Stimulated activated CD8-positive, alpha-beta memory T cell treated with anti-CD3 and anti-CD28 coated beads, Interleukin-15, amount 100 ng/mL, for 4 hours (primary cell): ENCODE measurements around the gene PARVB.

Source experiments
- DNase-seq, 2 donors: peaks; one replicate each; pipeline ENCODE4 v3.0.0-alpha.2; 2020; ENCODE audit warnings: low read depth in 2 of 2

The PARVB gene

DNA sequence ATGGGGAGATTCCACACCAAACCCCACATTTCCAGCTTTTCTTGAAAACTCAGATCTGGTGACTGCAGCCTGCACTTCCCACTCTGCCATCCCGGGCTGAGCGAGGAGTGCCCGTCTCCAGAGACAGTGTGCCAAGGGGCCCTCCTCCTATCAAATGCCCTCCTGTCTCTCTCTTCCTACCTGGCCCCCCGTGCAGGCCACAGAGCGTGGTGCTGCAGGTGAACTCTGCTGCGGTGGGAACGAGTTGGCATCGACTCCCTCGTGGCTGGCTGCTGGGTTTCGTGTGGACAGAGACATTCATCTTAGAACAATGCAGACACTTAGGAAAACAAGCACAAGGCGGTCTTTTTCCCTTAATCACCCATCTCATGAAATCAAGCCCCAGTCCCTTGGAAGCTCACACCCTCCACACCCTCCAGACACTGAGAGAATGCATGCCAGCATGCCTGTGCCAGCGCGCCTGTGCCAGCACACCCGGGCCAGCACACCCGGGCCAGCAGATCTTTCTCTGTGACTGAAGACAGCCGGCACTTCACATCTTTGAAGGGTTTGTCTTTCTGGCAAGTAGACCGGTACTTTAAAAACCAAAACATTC is 65.0 kb downstream of the PARVB start:
- no peak for DNase-seq

DNA sequence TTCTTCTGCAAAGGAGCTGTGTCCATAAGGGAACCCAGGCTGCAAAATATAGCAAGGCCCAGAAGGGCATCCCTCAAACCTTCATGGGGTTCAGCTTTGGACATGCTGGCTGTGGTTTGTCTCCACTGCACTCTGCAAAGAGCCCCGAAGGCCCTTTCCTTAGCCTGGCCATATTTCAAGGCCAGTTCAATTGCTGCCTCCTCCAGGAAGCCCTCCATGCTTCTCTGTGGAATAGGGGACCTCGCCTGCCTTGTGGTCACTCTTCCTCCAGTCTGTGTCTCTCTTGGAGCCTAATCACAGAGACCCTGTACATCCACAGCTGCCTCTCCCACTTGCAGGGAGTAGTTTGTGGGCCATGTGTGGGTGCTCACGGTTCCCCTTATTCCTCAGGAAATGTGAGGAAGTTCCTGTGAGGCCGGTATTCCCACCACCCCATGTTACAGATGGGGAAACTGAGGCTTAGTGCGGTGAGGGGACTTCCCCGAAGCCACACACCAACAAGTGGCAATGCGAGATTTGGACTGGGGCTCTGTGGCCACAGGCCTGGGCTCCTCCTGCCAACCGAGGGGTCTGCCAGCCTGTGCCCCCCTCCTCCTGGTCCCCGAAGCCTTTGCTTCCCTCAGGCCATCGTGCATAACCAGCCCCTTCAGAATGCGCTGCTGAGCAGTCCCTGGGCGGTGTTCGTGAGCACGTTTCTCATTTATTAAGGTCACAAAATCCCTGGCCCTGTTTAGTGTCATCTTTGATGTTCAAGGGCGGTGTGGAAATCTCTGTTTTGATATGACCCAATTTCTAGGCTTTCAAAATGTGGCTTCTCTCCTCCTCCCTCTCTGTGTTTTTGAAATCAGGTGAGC is 65.8 kb downstream of the PARVB start:
- no peak for DNase-seq

DNA sequence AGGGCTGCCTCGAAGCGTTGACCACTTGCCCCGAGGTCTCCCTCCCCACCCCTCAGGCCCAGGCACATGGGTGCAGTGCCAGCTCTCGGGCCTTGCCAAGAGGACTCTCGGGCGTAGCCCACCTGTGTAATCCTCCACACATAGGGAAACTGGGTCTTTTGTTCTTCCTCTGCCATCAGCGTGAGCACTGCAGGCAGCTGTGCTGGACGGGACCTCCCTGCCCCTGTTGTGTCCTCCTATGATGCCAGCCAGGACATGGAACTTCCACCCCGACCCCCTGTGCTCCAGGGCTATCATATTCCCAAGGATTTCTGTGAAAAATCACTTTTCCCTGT is 66.4 kb downstream of the PARVB start:
- DNase-seq = no peak

DNA sequence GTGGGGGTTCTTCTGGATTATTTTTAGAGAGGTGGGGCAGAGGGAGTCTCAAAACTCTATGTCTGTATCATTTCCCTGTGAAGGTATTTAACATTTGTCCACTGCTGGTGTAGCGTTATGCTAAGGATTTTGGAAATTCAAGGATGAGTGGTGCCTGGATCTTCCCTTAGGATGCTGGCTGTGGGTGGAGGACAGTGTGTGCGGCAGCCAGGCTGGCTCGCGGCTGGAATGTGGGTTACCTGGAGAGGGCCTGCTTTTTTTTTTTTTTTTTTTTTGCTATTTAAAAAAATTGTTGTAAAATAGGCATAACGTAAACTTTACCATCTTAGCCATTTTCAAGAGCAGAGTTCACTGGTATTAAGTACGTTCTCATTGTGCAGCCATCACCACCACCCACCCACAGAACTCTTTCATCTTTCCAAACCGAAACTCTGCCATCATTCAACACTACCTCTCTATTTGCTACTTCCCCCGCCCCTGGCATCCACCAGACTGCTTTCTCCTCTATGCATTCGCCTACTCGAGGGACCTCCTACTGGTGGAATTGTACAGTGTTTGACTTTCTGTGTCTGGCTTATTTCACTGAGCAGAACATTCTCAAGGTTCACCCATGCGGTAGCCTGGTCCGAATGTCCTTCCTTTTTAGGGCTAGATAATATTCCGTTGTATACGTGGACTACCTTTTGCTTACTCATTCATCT is 67.1 kb downstream of the PARVB start:
- peak in 1 of 2 donors; percentile 15 for DNase-seq

DNA sequence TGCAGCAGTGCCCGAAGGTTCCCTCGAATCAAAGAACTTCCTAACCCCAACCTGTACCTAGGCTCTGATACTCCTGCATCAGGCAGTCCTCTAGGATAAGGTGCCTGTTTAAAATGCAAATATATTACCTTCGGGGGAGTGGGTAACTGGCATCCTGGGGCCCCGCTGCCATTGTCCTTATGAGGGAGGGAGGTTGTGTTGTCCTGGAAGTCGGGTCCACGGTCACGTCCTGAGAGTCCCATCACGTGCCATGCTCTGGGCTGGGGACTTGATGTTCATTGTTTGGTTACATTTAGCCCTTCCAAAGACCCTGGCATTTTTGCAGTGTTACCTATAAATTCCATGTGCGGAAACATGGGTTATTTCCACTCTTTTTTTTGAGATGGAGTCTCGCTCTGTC is 67.6 kb downstream of the PARVB start:
- no peak for DNase-seq

DNA sequence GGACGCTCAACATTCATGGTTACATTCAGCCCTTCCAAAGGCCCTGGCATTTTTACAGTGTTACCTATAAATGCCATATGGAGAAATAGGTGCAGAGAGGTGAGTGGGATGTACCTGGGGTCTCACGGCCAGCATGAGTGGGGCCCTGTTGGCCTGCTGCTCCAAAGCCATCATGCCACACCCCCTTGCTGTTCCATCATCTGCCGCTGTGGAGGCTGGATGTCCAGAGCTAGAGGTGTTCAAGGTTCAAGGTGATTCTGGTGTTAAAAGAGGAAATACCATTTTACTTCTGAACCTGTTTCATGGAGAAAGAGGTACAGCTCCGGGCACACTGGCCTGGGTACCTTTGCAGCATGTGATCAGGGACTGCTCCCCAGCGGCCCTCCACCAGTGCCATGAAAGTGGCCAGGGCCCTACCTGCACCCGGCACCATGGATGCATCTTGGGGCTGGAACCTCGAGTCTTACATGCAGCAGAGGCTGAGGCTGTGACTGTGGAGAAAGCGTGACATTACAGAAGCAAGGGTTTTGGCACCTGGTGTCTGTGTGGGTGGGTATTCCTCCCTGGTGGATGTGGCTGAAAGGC is 68.6 kb downstream of the PARVB start:
- DNase-seq = no peak

DNA sequence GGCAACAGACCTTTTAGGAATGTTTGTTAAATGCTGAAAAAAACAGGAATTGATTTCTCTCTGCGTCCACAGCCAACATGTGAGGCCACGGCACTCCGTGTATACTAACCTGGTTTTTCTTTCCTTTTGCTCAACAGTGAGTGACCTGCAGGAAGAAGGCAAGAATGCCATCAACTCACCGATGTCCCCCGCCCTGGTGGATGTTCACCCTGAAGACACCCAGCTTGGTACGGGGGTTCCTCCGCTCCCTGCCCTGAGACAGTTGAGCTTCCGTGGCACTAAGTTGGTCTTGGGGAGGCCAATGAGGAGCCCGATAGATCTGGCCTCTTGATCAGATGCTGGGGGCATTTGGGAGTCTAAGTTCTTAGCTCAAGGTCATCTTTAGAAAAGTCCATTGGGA is 69.7 kb downstream of the PARVB start:
- no peak for DNase-seq

DNA sequence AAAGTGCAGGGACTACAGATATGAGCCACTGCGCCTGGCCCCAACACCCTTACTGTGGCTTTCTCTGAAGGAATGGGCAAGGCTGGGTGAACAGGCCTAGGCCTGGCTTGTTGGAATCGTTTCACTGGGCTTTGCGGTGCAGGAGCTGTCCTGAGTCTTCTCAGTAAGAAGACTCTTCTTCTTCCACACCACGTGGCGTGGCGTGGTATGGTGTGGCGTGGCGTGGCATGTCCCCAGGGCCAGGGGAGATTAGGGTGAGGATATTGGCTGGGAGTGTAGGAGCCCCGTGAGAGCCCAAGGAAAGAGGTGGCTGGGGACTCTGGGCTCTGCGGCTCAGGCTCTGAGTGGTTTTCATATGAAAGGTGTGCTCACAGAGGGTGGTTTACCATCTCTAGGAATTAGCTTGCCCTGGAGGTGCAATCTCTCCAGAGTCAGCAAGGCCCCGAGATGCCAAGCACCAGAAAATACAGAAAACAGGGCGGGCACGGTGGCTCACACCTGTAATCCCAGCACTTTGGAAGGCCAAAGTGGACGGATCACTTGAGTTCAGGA is 70.7 kb downstream of the PARVB start:
- no peak for DNase-seq

DNA sequence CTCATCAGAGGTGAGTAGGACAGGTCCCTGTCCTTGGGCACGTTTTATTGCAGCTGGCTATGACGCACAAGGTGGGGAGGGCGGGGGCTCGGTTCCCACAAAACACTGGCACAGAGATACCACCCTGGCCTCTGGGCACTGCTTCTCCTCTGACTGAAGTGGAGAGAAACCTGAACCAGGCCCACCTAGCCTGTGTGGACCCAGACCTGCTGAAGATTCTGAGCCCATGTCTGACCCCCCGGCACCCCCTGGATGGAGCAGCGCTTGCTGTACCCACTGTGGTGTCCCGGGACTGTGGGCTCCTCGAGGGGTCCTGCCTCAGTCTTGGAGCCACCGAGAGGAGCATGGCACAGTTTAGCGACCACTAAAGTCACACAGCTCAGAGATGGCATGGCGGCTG is 72.6 kb downstream of the PARVB start:
- no peak for DNase-seq

DNA sequence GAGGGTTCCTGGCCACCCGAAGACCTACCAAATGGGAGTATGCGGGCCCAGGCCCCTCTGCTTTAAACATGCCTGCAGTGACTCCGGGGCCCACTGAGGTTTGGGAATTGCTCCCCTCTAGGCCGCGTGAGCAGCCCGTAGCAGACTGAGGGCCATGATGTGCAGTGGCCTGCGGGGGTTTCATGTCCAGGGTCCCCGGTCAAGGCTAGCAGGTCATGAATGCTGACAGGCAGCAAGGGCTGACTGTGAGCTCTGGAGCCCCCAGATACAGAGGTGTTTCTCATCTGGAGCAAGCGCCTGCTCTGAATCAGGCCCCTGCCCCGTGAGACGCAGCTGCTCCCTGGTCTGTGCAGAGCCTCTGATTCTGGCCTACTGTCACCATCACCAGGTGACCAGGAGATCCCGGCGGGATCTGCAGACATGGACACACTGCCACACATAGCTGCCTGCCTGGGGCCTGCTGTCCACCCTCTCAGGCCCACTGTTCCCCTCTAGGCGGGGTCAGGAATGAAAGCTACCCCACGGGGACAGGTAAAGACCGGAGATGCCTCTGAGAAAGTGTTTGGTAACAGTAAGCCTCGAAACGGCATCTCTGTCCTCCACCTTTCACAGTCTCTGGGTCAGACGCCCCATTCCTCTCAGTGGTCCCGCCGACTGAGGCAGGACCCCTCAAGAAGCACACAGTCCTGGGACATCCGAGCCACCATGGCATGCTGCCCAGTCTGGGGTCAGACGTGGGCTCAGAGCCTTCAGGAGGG is 73.3 kb downstream of the PARVB start:
- DNase-seq = no peak

DNA sequence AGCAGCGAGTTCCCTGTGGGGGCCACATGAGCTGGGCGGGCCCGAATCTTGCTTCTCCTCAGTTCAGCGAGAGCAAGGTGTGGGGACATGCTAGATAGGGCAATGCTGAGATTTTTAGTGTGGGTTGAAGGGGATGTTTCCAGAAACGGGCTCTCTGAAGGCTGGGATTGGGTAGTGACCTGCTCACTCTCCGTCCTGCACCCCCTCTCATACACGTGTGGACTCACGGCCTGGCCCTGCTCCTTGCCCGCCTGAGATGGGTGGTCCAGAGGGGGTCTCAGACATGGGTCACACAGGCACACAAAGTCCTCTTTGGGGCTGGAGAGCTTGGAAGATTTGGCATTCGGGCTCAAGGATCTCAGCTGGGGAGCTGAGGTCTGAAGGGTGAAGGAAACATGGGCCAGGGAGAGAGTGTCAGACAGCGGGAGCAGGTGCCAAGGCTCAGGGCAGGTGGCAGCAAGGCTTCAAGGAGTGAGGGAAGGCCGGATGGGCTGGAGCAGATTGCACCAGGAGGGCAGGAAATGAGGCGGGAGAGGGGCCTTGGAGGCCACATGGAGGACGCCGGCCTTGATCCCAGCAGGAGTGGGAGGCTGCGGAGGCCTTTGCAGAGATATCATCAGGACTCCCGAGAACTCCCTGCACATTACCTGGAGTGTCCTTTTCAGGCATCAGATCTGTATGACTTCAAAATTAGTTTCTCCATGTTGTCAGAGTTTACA is 74.1 kb downstream of the PARVB start:
- no peak for DNase-seq

DNA sequence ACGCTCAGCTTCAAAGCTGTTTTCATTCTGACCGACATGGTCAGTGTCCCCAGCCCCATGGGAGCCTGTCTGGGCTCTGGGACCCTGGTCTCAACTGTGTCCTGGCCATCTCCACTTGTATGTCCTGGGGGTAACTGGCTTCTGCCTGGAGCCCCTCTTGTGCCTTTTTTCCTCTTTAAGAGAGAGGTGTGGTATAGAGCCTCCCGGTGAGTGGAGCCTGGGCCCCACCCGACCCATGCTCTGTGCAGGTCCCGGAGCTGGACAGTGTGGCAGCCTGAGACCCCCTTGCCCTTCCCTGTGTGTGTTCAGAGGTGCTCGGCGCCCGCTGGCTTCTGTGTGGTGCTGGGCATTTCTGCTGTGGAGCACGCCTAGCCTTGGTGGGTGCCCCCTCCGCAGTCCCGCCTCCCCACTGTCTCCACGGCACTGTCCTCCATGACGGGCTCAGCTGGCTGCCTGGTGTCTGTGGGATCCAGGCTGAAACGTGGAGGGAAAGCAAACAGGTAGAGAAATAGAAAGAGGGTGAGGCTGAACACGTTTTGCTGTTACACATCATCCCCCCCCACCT is 74.9 kb downstream of the PARVB start:
- DNase-seq = no peak

DNA sequence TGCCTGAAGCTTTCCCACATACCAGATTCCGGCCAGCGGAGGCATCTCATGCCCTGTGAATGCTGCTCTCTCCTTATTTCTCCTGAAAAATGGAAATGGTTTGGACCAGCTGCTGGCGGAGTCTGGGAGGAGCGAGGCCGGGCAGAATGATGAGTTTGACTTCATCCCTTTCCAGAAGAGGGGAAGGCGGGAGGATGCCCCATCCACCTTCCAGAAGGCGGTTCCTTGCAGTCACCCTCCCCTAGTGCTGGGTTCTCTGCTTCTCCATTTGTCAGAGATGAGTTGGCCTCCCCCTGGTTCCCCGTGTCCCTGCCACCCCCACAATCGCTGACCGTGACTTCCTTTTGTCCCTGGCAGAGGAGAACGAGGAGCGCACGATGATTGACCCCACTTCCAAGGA is 75.6 kb downstream of the PARVB start:
- no peak for DNase-seq

DNA sequence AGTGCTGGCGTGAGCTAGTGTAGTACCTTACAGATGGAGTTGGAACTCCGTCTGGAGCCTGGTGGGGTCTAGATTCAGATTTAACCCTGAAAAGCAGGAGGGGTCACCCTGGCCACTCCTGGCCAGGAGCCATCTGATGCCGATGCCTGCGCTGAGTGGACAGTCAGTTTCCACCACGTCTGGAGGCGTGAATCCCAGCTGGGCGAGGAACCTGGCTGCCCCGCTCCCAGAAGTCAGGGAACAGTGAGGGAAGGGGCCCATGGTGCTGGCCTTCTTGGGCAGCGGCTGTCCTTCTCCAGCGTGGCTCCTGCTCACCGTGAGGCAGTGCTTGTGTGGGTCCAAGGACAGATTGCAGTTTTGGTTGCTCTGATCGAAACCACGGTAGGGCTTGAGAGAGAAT is 76.3 kb downstream of the PARVB start:
- no peak for DNase-seq

DNA sequence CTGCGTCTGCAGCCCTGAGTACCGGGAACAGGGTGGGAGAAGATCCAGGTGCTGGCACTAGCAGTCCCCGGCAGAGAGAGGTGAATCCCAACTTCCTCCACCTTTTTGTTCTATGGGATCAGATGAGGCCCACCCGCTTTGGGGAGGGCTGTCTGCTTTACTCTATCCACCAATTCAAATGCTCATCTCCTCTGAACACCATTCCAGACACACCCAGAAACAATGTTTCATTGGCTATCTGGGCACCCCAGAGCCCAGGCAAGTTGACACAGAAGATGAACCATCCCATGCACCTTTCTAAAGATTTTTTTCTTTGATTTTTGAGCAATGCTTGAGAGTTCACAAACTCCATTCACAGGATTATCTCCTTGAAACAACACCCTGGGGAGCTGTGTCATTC is 78.0 kb downstream of the PARVB start:
- DNase-seq = no peak

DNA sequence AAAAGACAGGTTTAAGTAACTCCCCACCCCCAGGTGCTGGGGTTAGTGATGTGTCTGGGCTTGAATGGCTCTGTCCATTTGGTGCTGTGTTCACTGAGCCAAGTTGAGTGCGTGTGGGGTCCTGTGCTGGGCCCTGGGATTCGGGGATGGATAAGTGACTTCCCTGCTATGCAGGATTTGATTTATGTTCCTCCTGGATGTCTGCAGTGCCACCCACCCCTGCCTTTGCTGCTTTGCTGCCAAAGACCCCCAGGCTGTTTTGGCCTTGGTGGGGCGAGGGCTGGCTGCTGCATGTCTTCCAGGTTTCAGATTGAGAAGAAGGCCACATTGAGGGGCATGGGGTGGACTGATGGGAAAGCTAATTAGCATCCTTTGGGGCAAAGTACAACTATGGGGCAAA is 78.8 kb downstream of the PARVB start:
- no peak for DNase-seq

DNA sequence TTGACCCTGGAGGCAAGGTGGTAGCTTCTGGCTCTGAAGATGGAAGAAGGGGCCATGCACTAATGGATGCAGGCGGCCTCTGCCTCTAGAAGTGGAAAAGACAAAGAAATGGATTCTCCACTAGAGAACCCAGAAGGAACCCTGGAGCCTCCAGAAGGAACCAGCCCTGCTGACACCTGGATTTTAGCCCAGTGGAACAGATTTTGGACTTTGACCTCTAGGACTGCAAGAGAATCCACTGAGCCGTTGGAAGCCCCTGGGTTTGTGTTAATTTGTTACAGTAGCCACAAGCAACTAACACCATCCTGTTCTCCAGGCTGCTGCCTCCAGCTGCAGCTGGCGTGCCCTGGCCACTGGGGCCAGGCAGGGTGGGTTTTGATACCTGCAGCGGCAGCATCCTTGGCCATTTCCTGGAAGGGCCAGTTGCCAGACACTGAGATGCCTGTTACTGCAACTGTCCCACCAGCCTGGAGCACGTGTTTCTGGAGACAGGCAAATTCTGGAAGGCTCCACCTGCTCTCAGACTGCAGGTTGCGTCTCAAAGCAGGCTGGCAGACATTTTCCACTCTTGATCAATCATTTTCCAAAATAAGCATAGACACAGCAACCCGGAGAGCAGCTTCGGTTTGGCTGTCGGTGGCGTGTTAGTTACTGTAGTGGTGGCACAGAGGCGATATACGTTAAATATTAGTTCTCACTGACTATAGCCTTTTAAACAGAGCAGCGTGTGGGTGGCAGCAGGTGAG is 79.8 kb downstream of the PARVB start:
- no peak for DNase-seq

DNA sequence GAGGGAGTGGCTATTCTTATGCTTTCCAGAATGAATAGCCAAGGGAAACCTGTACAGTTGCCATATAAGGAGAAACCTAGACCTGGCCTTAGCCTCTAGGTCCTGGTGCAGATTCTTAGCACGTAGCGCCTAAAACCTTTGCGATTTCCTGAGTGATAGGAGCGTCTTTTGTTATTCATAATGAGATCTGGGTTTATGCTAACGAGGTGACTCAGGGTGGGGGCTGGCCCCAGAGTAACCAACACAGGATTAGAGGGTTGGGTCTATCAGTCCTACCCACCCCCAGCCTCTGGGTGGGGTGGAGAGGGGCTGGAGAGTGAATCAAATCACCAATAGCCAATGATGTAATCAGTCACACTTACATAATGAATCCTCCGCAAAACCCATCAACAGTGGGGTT is 83.2 kb downstream of the PARVB start:
- DNase-seq = no peak

DNA sequence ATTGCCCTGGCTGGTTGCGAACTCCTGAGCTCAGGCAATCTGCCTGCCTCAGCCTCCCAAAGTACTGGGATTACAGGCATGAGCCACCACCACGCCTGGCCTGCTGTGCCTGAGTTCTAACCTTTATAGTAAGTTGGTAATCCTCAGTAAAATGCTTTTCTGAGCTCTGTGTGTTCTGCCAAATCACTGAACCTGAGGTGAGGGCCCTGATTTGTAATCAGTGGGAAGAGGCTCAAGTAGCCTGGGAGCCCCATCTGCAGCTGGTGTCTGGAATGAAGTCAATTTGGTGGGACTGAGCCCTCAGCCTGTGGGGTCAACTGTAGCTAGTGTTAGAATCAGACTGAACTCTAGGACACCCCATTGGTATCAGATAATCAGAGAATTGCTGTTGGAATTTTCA is 84.0 kb downstream of the PARVB start:
- DNase-seq = no peak

DNA sequence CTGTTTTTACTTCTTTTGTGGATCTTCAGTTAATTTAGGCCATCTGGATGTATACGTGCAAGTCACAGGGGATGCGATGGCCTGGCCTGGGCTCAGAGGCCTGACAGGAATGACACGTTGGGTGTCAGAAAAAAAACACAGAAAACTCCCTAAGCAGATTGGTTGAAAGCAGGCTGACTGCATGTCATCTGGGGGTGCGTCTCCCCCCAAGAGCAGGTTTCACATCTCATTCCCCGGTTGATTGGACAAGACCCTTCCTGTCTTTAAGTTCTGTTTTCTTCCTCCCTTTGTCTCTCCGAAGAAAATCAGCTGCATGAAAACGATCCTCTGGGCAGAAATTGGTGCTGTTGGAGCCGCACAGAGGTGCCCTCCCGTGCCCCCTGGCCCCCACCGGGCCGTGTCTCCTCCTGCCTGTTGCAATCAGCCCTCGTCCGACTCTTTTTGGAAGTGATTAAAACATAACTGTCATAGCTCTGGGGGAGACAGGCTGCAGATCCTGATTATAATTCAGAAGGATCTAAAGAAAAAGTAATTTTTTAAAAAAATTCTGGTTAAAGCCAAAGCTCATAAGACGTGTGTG is 84.8 kb downstream of the PARVB start:
- DNase-seq = no peak
